Measurements from ENCODE around the gene PROSER3.

Gene PROSER3

DNA sequence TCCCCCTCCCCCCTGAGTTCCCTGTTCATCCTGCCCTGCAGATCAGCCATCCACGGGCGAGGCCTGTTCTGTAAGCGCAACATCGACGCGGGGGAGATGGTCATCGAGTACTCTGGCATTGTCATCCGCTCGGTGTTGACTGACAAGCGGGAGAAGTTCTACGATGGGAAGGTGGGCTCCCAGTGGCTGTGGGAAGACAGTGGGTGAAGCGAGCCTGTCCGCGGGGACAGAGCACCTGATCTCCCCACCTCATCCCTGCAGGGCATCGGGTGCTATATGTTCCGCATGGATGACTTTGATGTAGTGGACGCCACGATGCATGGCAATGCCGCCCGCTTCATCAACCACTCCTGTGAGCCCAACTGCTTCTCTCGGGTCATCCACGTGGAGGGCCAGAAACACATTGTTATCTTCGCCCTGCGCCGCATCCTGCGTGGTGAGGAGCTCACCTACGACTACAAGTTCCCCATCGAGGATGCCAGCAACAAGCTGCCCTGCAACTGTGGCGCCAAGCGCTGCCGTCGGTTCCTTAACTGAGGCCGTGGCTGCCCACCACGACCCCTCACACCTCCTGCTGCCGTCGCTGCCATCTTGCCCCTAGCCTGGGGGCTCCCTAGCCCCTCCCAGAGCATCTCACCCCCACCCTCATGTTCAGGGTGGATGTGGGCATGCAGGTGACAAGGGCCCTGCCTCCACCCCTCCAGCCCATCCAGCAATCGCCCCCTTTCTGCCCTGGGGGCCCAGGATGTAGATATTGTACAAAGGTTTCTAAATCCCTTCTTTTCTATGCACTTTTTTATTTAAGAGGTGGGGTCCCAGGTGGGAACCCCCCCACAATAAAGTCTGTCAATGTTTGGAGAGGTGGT, 19.7 kb upstream of the PROSER3 start:
- DNase-seq (ENCODE audit: low read depth in 3 of 3), result no peak

DNA sequence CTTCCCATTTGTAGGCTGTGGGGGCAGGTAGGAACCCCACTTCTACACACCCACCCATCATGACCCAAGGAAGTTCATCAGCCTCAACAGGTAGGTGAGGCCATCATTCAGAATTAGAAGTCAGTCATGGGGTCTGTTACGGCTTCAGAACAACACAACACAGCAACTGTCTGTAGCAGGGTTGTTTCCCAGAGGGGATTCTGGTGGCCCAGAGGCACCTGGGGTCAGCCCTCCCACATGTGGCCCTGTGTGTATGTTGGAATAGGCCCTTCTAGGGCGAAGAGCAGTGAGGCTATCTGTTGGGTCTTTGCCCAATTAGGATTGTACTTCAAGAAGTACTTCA, 19.1 kb upstream of the PROSER3 start:
- no peak for DNase-seq (ENCODE audit: low read depth in 3 of 3)

DNA sequence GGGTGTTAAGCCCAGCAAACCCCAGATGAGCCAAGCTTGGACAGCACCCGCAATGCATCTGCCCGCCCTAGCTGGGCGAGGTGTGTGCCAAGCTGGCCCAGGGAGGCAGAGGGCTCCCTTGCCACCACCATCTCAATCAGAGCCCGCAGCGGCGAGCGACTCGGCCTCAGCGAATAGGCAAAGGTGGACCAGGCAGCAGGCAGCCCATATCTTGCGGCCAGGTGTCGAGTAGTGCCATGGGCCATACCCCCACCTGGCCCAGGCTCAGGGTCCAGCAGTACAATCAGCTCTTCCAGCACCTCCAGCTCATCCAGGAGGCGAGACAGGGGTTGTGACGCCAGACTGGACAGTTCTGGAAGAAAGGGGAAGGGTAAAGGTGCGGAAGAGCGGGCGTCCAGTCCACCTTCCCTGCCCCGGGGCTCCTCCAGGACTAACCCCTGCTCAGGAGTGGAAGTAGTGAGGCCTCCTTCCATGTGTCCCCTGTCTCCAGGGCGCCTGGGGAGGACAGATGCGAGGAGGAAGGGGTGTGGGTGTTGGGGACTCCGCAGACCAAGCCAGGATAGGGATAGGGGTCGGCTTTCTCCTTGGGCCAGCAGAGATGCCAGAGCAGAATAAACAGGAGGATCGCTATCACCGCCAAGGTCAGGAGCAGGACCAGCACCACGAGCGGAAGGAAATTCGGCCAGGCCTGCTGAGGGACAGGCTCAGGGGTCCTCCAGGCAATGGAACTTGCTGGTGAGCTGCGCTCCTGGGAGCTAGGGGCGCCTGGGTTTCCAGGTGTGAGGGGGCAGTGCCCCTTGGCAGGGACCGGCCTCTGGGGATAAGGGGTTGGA, 18.5 kb upstream of the PROSER3 start:
- DNase-seq (ENCODE audit: low read depth in 3 of 3), result no peak

DNA sequence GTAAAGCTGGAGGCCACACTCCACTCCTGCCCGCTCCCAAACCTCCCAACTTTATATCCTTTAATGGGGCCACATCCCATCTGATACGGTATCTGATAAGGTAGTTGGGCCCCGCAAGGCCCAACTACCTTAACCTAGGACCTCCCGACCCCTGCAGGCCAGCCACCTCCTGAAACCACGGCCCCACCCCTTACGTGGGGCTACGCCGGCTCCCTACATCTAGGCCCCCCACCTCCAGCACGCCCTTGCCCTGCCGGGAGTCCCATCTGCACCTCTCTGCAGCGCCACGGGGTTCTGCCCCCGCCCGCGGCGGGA, 17.9 kb upstream of the PROSER3 start:
- DNase-seq (ENCODE audit: low read depth in 3 of 3), result no peak

DNA sequence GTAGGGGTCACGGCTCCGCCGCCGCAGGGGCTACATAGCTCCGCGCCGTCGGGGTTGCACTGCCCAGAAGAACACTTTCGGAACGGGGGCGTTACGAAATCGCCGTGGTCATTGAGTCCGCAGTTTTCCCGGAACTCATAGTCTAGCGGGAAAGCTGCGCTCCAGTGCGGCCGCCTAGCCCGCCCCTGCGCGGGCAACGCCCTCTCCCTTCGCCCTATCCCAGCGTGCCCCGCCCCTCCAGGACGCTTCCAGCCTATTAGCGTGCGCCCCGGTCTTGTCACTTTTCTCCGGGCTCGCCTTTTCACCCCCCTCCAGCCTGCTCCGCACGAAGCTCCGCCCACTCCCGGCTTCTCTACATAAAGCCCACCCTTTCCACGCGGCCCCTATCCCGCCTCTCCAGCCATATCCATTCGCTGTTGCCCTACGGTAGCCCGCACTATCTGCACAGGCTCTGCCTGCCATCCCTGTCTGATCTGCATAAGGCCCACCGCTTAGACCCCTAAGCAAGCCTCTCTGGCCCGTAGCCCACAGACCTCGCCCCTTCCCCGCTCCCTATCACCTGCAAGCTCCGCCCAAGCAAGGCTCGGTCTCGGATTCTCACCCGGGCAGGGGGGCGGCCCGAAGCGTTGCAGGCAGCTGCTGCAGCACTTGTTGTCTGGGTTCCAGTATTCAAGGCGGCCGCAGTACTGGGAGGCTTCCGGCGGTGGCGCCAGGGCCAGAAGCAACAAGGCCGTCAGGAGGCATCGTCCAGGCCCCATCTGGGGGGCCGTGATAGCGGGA, 17.4 kb upstream of the PROSER3 start:
- DNase-seq (ENCODE audit: low read depth in 3 of 3), result peak; percentile 89 to 98 (median 91)

DNA sequence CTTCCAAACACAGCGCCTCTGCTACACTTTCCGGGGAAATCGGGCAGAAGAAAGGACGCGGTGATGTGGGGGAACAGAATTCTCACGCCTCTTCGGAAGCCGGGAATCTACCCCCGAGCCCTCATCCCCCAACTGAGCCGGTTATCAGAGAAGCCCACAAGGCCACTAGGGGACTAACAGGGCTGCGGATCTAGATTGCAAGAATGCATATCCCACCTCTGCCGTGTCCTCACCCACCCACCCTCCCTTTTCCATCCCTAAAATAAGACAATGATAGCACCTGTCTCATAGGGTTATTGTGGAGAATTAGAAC, 16.8 kb upstream of the PROSER3 start:
- no peak for DNase-seq (ENCODE audit: low read depth in 3 of 3)

DNA sequence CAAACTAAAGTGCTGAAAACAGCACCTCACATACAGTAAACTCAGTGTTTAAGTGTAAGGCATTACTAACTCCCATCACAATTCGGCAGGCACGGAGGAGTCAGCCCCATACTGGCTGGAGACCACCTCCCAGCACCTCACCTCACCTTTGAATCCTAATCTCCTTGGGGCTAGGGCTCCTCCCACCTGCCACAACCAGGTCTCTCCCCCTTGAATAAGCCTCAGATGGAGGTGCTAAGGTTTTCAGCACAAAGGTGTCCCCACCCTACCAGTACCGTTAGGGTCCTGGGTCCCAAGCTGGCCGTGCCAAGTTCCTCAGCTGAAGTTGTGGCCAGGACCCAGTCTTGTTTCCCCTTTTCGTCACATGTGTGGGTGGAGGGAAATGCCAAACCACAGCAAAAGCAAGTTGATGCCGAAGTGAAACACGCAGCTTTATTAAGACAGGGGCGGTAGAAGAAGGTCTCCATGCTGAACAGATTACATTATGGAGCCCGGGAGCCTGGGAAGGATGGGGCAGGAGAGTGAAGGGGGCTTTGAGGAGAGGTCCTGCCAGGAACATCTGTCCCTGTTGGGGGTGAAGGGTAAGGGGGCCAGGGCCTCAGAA, 15.8 kb upstream of the PROSER3 start, which contains the start of gene IGFLR1:
TSS of gene IGFLR1 (minus strand) at position 332 of the 604 bp plus-strand sequence. CDS start 1,272 bp downstream, outside the sequence.
- peak in 1 of 3 donors; percentile 75 for DNase-seq (ENCODE audit: low read depth in 3 of 3)

DNA sequence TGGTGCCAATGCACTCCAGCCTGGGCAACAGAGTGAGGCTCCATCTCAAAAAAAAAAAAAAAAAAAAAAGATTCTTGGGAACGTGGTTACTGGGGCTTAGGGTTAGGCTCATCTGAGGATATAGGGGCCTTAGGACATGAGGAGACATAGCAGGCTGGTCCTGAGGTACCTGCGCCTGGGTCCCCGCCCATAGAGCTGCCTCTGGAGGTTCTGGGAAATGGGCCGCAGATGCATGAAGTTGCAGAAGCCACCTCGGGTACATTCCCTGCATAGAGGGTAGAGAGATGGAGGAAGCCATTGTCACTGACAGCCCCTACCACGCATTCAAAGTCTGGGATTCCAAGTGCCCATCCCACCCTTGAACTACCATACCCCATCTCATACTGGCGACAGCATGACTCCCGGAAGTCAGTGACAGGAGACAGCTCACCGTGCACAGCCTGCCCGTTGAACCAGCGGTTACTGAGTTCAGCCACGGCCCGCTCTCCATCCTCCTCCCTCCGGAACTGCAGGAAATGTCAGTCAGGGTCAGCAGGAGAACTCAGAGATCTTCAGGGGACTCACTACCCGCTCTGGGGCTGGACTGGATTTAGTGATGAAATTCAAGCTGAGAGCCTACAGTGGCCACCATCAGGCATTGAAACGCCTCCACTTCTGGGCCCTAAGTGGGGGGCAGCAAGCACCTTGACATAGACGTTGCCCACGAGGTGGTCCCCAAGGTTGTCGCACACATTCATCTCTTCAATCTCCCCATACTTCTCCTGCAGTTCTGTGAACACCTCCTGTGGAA, 14.1 kb upstream of the PROSER3 start:
- DNase-seq (ENCODE audit: low read depth in 3 of 3), result no peak

DNA sequence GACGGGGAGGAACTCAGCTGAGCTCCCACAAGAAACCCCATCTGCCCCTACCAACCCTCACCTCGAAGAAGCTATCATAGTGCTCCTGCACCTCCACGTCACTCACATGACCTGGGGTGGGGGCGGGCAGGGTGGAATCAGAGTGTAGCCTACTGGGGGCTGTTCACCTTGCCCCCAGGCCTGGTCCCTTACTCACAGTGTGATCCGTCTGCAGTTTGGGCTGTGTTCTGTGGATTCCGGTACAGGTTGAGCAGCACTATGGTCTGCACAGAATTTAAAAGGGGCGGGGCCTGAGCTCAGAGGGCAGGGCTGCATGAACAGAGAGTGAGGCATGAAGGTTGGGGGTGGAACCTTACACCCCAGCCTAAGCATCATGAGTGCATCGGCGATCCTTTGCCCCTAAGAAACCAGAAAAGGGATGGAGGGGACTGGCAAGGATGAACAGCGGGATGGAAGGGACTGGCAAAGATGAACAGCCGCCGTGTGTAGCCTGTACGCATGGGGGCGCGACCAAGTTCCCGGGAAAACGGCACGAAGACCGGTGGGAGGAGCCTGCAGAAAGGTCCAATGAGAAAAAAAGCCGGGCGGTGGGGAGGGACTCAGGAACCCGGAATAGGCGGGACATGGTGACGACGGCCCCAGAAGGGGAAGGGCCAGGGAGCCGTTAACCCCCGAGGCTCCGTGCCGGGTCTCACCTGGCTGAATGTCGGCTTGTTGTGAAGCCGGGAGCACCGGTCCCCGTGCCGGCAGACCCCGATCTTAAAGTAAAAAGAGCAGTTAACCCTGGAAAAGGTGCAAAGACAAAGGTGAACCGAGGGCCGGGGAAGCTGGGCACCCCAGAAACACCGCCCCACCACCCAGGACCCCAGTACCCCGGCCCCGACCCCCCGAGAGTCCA, 13.3 kb upstream of the PROSER3 start:
- DNase-seq (ENCODE audit: low read depth in 3 of 3), result peak; percentile 88 to 92 (median 89)

DNA sequence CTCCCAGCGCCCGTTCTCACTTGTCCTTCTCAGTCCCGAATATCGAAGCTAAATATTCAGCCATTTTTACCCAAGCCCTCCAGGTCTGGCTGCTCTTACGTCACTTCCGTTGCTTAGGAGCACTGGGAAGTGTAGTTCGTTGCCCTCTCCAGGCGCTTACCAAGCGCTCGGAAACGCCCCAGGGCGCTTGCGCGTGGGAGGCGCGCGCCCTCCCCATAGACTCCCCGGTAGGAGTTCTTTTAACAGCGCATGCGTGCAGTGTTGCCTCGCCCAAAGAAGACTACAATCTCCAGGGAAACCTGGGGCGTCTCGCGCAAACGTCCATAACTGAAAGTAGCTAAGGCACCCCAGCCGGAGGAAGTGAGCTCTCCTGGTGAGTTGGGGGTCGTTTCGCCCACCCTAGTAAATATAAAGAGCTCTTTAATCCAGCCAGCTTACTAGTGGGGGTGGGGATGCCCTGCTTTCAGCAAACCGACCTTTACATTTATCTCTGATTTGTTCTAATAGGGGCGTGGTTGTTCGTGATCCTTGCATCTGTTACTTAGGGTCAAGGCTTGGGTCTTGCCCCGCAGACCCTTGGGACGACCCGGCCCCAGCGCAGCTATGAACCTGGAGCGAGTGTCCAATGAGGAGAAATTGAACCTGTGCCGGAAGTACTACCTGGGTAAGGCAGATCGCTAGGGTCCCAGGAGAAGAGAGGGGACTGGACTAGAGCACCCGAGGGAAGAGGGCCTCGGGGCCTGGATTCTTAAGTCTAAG, 12.5 kb upstream of the PROSER3 start, which contains the start of the genes PSENEN and U2AF1L4:
TSS of gene PSENEN (plus strand) at position 324 of the 759 bp plus-strand sequence. CDS start at position 604, 280 bp downstream.
TSS of gene U2AF1L4 (minus strand) at position 91 of the 759 bp plus-strand sequence. CDS start at position 64, 27 bp downstream.
- peak; percentile 86 to 94 (median 91) for DNase-seq (ENCODE audit: low read depth in 3 of 3)

DNA sequence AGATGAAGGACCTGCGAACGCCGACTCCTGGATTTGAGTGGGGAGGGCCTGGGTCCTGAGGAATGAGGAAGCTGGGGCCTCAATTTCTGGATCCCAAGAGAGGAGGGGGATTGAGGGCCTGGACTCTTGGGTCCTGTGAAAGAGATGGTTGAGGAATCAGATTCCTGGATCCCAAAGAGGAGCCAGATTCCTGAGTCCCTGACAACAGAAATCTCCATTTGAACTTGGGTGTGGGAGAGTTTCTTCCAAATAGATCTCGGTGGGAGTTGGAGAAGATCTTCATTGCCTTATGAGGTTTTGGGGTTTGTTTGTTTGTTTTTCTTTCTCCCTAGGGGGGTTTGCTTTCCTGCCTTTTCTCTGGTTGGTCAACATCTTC, 11.9 kb upstream of the PROSER3 start:
- no peak for DNase-seq (ENCODE audit: low read depth in 3 of 3)

DNA sequence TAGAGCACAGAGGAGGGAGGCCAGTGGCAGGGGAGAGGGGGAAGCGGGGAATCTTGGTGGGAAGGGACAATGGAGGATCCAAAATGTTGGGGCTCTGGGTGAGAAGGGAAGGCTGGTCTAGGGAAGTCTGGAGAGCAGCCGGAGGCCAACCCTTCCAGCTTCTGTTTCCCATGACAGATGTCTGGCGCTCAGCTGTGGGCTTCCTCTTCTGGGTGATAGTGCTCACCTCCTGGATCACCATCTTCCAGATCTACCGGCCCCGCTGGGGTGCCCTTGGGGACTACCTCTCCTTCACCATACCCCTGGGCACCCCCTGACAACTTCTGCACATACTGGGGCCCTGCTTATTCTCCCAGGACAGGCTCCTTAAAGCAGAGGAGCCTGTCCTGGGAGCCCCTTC, 11.4 kb upstream of the PROSER3 start:
- no peak for DNase-seq (ENCODE audit: low read depth in 3 of 3)

DNA sequence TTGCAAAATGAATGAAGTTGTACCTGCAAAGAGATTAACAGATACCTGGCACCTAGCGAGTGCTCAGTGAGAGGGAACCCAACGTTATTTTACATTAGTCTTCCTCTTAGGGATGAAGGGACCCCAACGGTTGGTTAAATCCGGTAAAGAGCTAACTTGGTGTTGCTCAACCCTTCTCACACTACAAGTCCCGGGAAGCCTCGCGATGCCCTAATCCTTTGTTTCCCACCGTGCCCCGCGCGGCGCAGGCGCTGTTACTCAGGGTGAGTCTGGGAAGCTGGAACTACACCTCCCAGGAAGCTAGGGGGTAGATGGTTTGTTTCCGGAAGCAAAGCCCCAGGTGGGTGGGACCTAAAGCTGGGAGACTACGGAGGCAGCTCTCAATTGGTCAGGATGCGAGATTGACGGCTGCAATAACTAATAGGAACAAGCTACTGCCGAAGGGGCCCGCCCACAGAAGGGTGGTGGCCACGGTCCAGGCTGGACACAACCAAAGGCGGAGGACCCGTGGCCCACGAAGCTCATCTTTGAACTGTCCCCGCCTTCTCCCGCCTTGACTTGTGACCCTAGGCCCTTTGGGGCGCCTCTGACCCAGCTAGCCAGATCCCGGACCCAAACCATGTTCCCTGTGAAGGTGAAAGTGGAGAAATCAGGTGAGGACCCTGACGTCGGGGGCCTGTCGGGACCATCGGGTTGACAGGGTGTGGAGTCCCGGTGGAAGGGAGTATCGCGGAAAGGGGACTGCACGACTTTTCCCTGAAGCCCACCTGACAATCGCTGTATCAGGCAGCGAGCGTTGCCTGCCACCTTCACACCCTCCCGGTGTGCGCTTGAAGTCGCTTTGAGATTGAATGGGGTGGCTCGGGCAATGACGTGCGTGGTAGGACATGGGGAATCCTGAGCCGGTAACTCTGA, 9.6 kb upstream of the PROSER3 start, which contains the start of gene LIN37:
TSS of gene LIN37 (plus strand) at position 471 of the 915 bp plus-strand sequence. CDS start at position 620, 149 bp downstream.
- peak; percentile 96 to 98 (median 96) for DNase-seq (ENCODE audit: low read depth in 3 of 3)

DNA sequence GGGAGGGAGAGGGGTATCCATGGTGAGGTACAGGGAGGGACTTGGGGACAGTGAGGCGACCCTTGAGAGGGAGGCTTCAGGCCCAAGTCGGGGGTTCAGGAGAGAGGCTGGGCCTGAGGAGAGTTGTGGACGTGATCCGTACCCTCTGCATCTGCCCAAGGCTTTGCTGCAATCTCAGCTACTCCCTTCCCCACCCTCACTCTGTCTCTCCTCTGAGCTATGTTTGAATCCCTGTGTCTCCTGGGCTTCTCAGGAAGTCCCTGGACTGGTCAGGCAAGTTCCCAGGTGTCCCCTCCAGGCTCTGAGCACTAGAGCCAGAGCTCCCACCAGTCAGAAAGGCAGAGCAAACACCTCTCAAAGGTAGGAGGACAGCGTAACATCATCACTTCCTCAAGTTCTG, 7.8 kb upstream of the PROSER3 start:
- no peak for DNase-seq (ENCODE audit: low read depth in 3 of 3)

DNA sequence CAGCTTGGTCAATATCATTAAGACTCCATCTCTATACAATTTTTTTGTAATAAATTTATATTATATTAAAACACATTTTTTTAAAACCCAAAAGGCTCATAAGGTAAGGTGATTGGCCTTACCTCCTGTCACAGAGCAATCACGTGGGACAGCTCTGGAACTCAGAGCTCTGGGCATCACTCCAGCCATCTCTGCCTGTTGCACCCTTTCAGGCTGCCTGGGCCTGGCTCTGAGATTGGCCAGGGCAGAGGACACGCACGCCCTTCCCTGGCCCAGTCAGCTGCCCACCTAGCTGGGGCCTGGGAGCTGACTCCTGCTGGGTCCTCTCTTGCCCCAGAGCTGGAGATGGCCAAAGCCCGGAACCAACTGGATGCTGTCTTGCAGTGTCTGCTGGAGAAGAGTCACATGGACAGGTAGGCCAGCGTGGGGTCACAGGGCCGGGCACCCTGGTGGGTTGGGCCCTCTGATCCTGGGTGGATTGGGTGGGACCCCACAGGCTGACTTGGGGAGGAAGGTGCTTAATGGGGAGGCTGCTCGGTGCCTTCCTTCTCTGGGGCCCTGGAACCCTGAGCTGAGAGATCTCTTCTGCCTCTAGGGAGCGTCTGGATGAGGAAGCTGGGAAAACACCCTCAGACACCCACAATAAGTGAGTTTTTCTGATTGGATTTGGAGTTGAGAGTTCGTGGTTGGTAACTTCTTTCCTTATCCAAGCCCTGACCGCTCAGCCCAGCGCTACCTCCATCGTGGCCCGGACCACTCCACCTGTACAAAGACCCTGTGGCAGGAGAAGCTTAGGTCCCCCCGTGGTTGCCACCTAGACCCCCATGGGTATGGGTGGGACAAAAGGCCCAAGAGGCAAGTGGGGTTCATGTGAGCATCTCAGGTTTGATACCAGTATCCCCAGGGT, 5.9 kb upstream of the PROSER3 start:
- DNase-seq (ENCODE audit: low read depth in 3 of 3), result no peak

DNA sequence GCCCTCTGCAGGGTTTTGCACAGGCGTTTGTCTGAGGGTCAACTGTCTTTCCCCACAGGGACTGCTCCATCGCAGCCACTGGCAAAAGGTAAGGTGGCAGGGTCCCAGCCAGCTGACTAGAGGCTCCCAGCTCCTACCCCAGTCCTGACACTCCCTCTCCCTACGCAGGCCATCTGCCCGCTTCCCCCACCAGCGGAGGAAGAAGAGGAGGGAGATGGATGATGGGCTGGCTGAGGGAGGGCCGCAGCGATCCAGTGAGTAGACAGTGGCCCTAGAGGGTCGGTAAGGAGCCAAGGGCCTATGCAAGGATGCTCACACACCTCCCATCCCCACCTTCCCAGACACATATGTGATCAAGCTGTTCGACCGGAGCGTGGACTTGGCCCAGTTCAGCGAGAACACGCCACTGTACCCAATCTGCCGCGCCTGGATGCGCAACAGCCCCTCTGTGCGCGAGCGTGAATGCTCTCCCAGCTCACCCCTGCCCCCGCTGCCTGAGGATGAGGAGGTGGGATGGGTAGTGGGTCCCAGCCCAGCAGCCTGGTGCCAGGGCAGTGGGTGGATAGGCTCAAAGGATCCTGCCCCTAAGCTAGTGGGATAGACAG, 5.1 kb upstream of the PROSER3 start:
- no peak for DNase-seq (ENCODE audit: low read depth in 3 of 3)
